Smooth muscle cell (in vitro differentiated cells): Measurements from ENCODE around the gene SRRM4. TPM values are rescaled to one million over a fixed set of nuclear protein-coding genes. Genes with fewer than 3 reads are reported as not detected.

Source experiments
- DNase-seq: peaks from one replicate; lab custom pipeline; 2025; ENCODE audit not compliant: unreplicated experiment; lab: John Stamatoyannopoulos, UW
- H2AFZ ChIP-seq: fragments of 200-600 bp; sonication (generic); 2 replicates; pipeline ENCODE4 v1.6.0; 2016; ENCODE audit warnings: antibody characterized with exemption, low read depth, mild to moderate bottlenecking
- H3F3A ChIP-seq: fragments of 200-600 bp; sonication (generic); 2 replicates; pipeline ENCODE4 v1.6.0; 2017; ENCODE audit warnings: antibody characterized with exemption, low read depth
- H3K27ac ChIP-seq: fragments of 200-600 bp; sonication (generic); 2 replicates; pipeline ENCODE4 v1.5.1; 2016; ENCODE audit warnings: low read depth, mild to moderate bottlenecking
- H3K27me3 ChIP-seq: fragments of 200-600 bp; sonication (generic); 2 replicates; pipeline ENCODE4 v1.6.1; 2016; ENCODE audit warnings: low read depth, mild to moderate bottlenecking
- H3K36me3 ChIP-seq: fragments of 200-600 bp; sonication (generic); 2 replicates; pipeline ENCODE4 v1.5.1; 2016; ENCODE audit warnings: low read depth
- H3K4me1 ChIP-seq: fragments of 200-600 bp; sonication (generic); 2 replicates; pipeline ENCODE4 v1.5.1; 2016; ENCODE audit warnings: low read depth
- H3K4me2 ChIP-seq: fragments of 200-600 bp; sonication (generic); 2 replicates; pipeline ENCODE4 v1.6.0; 2016; ENCODE audit warnings: mild to moderate bottlenecking
- H3K4me3 ChIP-seq: fragments of 200-600 bp; sonication (generic); 2 replicates; pipeline ENCODE4 v1.5.1; 2016; ENCODE audit warnings: mild to moderate bottlenecking
- H3K79me2 ChIP-seq: fragments of 200-600 bp; sonication (generic); 2 replicates; pipeline ENCODE4 v1.6.0; 2016; ENCODE audit warnings: low read depth, mild to moderate bottlenecking
- H3K9ac ChIP-seq: fragments of 200-600 bp; sonication (generic); 2 replicates; pipeline ENCODE4 v1.6.0; 2016; ENCODE audit warnings: low read depth
- H3K9me3 ChIP-seq: fragments of 200-600 bp; sonication (generic); replicated peaks from 2 replicates; pipeline ENCODE4 v1.5.1; 2016; ENCODE audit warnings: low read depth
- H4K20me1 ChIP-seq: fragments of 200-600 bp; sonication (generic); 2 replicates; pipeline ENCODE4 v1.6.0; 2016; ENCODE audit warnings: low read depth
- CTCF ChIP-seq: fragments of 200-600 bp; sonication (generic); IDR thresholded peaks from 2 replicates; pipeline ENCODE4 v1.5.1; 2017; ENCODE audit warnings: borderline replicate concordance, mild to moderate bottlenecking, antibody characterized with exemption; ENCODE audit not compliant: insufficient read depth, poor library complexity, severe bottlenecking
- WGBS: methylation state at CpG from one replicate; pipeline ENCODE4 v1.1.7; 2016; ENCODE audit warnings: low lambda C conversion rate; 5-methylcytosine and 5-hydroxymethylcytosine counted together
- polyA plus RNA-seq: library from polyadenylated mRNA; unstranded; fragments of >200 nt; fragmentation: Nextera tagmentation; extraction: Ambion mirVana; gene quantifications from 2 replicates; pipeline ENCODE4 v1.2.1, GENCODE V29; 2016
- total RNA-seq: library from RNA; depleted of rRNA; stranded (reverse); fragments of >200 nt; gene quantifications from 2 replicates; pipeline ENCODE4 v1.2.3, GENCODE V29; 2014

Gene SRRM4
- total and polyA plus RNA-seq, 2 experiments from 2014 or later, result 0.04 TPM; not detected in 1

DNA sequence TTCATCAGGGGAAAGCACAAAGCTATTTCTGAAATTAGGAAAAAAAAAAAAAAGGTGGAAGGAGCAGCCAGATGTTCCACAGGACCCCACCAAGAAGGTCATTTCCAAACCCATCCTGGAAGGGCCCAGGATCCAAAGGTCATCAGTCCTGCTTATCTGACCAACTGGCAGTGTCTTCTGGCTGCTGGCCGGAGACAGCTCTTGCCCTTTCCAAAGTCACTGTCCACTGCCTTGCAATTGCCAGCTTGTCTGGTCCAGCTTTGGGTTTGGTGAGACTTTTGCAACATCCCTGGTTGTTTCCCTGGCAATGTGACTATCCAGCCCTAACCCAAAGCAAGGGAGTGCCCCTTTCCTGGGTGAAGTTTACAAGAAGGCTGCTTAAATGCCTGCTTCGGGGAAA lies 178.5 kb downstream of the SRRM4 start:
- WGBS, result 97% methylated on average over 2 of the region's 2 CpGs

DNA sequence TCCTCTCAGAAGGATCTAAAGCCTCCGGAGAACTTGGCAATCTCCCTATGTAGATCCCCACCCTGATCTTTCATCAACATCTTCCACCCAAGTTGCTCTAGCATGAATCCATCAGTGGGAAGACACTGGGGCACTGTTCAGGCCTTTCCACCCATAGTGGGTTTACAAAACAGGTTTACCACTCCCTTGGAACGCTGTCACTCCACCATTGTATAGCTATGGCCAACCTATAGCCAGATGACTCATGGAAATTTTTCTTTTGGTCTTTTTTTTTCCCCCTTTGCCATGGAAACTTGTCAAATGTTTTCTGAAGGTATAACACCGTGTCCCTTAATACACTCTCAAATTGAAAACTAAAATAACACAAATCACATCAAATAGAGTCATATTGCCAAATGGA lies 186.6 kb downstream of the SRRM4 start:
- TF ChIP-seq CTCF, result no peak
- Histone ChIP-seq H3K36me3 (no peaks in the 10 kb centered on the region), H3K79me2 (no peaks in the 10 kb centered on the region), H3K4me2 (no peak overlapping the region), H4K20me1 (no peaks in the 10 kb centered on the region), H3K4me3 (no peak overlapping the region), H3K27ac (peak overlapping the region; percentile 92), H3K9me3 (no peaks in the 10 kb centered on the region), H3K4me1 (no peaks in the 10 kb centered on the region), H2AFZ (no peak overlapping the region), H3K27me3 (no peaks in the 10 kb centered on the region), H3F3A (no peaks in the 10 kb centered on the region), H3K9ac (peak overlapping the region; percentile 69)
- 77% methylated on average over 3 of the region's 3 CpGs for WGBS
- no peak for DNase-seq

More for the DNA sequence above, 178.5 kb downstream of the SRRM4 start:
- Histone ChIP-seq H3K9ac (no peak overlapping the region), H3K4me2 (no peak overlapping the region), H3K79me2 (no peaks in the 10 kb centered on the region), H3K27ac (no peak overlapping the region), H3K9me3 (no peaks in the 10 kb centered on the region), H4K20me1 (no peaks in the 10 kb centered on the region), H3K4me3 (no peak overlapping the region), H3K36me3 (no peaks in the 10 kb centered on the region), H2AFZ (no peak overlapping the region), H3K27me3 (no peaks in the 10 kb centered on the region), H3K4me1 (no peaks in the 10 kb centered on the region), H3F3A (no peaks in the 10 kb centered on the region)
- DNase-seq, result no peak
- no peak for TF ChIP-seq CTCF

DNA sequence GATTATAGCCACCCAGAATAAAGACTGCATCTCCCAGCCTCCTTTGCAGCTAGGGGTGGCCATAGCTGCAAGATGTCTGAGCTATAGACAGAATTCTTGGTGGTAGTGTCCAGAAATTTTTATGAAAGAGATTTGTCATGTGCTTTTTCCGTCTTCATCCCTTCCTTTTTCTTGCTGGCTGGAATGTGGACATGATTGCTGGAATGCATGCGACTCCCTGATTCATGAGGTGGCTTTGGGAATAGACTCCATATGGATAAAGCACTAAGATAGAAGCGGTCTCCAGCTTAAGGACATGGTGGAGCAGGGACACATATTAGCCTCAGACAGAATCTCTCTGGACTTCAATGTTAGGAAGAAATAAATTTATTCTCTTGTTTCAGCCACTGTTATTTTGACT lies 187.4 kb downstream of the SRRM4 start:
- no peaks in the 10 kb centered on the region for H3K9me3 ChIP-seq
- H3K27ac ChIP-seq, result peak overlapping the region; percentile 92
- no peaks in the 10 kb centered on the region for H3F3A ChIP-seq
- no peaks in the 10 kb centered on the region for H3K4me1 ChIP-seq
- no peak for DNase-seq
- no peak overlapping the region for H3K4me3 ChIP-seq
- no peak overlapping the region for H2AFZ ChIP-seq
- H3K4me2 ChIP-seq, result peak overlapping the region; percentile 13
- H3K79me2 ChIP-seq, result no peaks in the 10 kb centered on the region
- H3K9ac ChIP-seq, result peak overlapping the region; percentile 69
- TF ChIP-seq CTCF, result no peak
- 73% methylated on average over 3 of the region's 3 CpGs for WGBS
- no peaks in the 10 kb centered on the region for H3K36me3 ChIP-seq
- H4K20me1 ChIP-seq, result no peaks in the 10 kb centered on the region
- no peaks in the 10 kb centered on the region for H3K27me3 ChIP-seq

GRCh38 chr12:119169150-119169549 lies 187.8 kb downstream of the SRRM4 start:
- H3K27me3 ChIP-seq, result no peaks in the 10 kb centered on the region
- no peaks in the 10 kb centered on the region for H3F3A ChIP-seq
- H3K79me2 ChIP-seq, result no peaks in the 10 kb centered on the region
- peak overlapping the region; percentile 92 for H3K27ac ChIP-seq
- peak overlapping the region; percentile 4 for H2AFZ ChIP-seq
- DNase-seq, result no peak
- no peaks in the 10 kb centered on the region for H3K36me3 ChIP-seq
- 63% methylated on average over 2 of the region's 2 CpGs for WGBS
- peak overlapping the region; percentile 69 for H3K9ac ChIP-seq
- H3K4me1 ChIP-seq, result no peaks in the 10 kb centered on the region
- no peak for TF ChIP-seq CTCF
- no peaks in the 10 kb centered on the region for H3K9me3 ChIP-seq
- H3K4me3 ChIP-seq, result no peak overlapping the region
- H3K4me2 ChIP-seq, result peak overlapping the region; percentile 13
- no peaks in the 10 kb centered on the region for H4K20me1 ChIP-seq
